ENCODE results near the gene LRIG3.

LRIG3 gene

DNA sequence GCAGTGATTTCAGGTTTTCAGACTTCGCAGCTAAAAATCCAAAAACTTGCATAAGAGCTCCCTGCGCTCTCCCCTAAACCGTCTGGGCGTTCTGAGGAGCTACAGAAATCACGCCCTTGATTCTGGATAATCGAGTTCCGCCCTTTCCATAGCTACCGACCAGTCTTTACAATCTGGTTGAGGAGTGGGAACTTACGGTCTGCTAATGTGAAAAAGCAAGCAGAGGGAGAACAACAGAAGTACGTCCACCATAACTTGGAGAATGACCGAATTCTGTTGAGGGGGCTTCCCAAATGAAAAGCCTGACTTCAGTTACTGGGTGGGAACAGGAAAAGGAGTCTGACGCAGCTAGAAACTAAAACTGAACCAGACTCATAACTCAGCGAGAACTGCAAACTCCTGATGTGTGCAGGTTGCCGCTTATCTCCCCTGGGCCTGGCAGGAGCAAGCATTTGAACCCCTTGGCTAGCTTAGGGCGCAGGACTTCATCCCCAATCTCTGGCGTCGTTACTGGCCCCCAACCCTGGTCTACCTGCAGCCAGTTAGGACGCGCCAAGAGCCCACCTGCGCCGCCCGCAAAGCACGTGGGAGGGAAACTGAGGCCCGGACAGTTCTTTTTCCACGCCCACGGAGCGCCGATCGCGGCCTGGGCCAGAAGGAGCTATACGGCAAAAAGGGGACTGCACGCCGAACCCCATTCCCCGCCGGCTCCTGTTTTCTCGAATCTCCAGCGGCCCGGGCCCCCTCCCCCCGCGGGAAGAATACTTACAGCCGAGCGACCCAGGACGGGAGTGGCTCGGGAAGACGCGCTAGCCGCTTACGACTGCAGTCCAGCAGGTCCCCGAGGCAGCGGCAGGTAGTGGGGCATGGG is 838 bp downstream of the LRIG3 start:
- ATAC-seq, result no peak
- TF ChIP-seq ZFP30 (CRISPR knock-in tag; IDR thresholded peaks at IDR 0.05), result no peak
- TF ChIP-seq, protein P1, sequence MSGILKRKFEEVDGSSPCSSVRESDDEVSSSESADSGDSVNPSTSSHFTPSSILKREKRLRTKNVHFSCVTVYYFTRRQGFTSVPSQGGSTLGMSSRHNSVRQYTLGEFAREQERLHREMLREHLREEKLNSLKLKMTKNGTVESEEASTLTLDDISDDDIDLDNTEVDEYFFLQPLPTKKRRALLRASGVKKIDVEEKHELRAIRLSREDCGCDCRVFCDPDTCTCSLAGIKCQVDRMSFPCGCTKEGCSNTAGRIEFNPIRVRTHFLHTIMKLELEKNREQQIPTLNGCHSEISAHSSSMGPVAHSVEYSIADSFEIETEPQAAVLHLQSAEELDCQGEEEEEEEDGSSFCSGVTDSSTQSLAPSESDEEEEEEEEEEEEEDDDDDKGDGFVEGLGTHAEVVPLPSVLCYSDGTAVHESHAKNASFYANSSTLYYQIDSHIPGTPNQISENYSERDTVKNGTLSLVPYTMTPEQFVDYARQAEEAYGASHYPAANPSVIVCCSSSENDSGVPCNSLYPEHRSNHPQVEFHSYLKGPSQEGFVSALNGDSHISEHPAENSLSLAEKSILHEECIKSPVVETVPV (CRISPR knock-in tag; IDR thresholded peaks at IDR 0.05), result no peak
- TF ChIP-seq ZNF565 (CRISPR knock-in tag; conservative IDR thresholded peaks at IDR 0.05; ENCODE audit: low read depth), result no peak
- TF ChIP-seq RARB (CRISPR knock-in tag; IDR thresholded peaks at IDR 0.05), result no peak
- TF ChIP-seq ESRRG (CRISPR knock-in tag; IDR thresholded peaks at IDR 0.05), result no peak
- TF ChIP-seq TCF4 (CRISPR knock-in tag; IDR thresholded peaks at IDR 0.05; ENCODE audit: borderline replicate concordance), result no peak
- TF ChIP-seq GLIS3 (CRISPR knock-in tag; IDR thresholded peaks at IDR 0.05), result no peak
- no peak for TF ChIP-seq SNAI2 (CRISPR knock-in tag; IDR thresholded peaks at IDR 0.05)
- TF ChIP-seq ZFP3 (CRISPR knock-in tag; IDR thresholded peaks at IDR 0.05), result no peak
- TF ChIP-seq PPARA (CRISPR knock-in tag; IDR thresholded peaks at IDR 0.05; ENCODE audit: borderline replicate concordance), result no peak
- no peak for TF ChIP-seq OSR1 (CRISPR knock-in tag; IDR thresholded peaks at IDR 0.05)
- TF ChIP-seq, protein P2, sequence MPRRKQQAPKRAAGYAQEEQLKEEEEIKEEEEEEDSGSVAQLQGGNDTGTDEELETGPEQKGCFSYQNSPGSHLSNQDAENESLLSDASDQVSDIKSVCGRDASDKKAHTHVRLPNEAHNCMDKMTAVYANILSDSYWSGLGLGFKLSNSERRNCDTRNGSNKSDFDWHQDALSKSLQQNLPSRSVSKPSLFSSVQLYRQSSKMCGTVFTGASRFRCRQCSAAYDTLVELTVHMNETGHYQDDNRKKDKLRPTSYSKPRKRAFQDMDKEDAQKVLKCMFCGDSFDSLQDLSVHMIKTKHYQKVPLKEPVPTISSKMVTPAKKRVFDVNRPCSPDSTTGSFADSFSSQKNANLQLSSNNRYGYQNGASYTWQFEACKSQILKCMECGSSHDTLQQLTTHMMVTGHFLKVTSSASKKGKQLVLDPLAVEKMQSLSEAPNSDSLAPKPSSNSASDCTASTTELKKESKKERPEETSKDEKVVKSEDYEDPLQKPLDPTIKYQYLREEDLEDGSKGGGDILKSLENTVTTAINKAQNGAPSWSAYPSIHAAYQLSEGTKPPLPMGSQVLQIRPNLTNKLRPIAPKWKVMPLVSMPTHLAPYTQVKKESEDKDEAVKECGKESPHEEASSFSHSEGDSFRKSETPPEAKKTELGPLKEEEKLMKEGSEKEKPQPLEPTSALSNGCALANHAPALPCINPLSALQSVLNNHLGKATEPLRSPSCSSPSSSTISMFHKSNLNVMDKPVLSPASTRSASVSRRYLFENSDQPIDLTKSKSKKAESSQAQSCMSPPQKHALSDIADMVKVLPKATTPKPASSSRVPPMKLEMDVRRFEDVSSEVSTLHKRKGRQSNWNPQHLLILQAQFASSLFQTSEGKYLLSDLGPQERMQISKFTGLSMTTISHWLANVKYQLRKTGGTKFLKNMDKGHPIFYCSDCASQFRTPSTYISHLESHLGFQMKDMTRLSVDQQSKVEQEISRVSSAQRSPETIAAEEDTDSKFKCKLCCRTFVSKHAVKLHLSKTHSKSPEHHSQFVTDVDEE (CRISPR knock-in tag; IDR thresholded peaks at IDR 0.05), result no peak
- TF ChIP-seq ISL1 (CRISPR knock-in tag; IDR thresholded peaks at IDR 0.05), result no peak
- TF ChIP-seq, protein P3, sequence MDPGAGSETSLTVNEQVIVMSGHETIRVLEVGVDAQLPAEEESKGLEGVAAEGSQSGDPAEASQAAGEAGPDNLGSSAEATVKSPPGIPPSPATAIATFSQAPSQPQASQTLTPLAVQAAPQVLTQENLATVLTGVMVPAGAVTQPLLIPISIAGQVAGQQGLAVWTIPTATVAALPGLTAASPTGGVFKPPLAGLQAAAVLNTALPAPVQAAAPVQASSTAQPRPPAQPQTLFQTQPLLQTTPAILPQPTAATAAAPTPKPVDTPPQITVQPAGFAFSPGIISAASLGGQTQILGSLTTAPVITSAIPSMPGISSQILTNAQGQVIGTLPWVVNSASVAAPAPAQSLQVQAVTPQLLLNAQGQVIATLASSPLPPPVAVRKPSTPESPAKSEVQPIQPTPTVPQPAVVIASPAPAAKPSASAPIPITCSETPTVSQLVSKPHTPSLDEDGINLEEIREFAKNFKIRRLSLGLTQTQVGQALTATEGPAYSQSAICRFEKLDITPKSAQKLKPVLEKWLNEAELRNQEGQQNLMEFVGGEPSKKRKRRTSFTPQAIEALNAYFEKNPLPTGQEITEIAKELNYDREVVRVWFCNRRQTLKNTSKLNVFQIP (CRISPR knock-in tag; IDR thresholded peaks at IDR 0.05; ENCODE audit: borderline replicate concordance, low read depth), result no peak
- TF ChIP-seq ZNF8 (CRISPR knock-in tag; IDR thresholded peaks at IDR 0.05), result no peak
- TF ChIP-seq BACH2 (CRISPR knock-in tag; IDR thresholded peaks at IDR 0.05; ENCODE audit: borderline replicate concordance), result no peak
- no peak for TF ChIP-seq TOX (CRISPR knock-in tag; IDR thresholded peaks at IDR 0.05; ENCODE audit: borderline replicate concordance)
- no peak for TF ChIP-seq ARNTL (CRISPR knock-in tag; IDR thresholded peaks at IDR 0.05; ENCODE audit: borderline replicate concordance, low read depth)
- TF ChIP-seq, protein P4, sequence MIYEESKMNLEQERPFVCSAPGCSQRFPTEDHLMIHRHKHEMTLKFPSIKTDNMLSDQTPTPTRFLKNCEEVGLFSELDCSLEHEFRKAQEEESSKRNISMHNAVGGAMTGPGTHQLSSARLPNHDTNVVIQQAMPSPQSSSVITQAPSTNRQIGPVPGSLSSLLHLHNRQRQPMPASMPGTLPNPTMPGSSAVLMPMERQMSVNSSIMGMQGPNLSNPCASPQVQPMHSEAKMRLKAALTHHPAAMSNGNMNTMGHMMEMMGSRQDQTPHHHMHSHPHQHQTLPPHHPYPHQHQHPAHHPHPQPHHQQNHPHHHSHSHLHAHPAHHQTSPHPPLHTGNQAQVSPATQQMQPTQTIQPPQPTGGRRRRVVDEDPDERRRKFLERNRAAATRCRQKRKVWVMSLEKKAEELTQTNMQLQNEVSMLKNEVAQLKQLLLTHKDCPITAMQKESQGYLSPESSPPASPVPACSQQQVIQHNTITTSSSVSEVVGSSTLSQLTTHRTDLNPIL (CRISPR knock-in tag; IDR thresholded peaks at IDR 0.05; ENCODE audit: low read depth), result no peak
- no peak for TF ChIP-seq CSDC2 (CRISPR knock-in tag; IDR thresholded peaks at IDR 0.05)

- no peak for ATAC-seq
- TF ChIP-seq, protein P1 (CRISPR knock-in tag; IDR thresholded peaks at IDR 0.05), result no peak
- no peak for TF ChIP-seq PATZ1 (CRISPR knock-in tag; IDR thresholded peaks at IDR 0.05; ENCODE audit: borderline replicate concordance)
Observed at GRCh38 chr12:58918469-58918844, 1.8 kb downstream of the LRIG3 start.

Measured in SK-N-SH treated with all-trans-retinoic acid at 6 μM for 48 hours (cell line).